Ovary (tissue), 3 donors: ENCODE measurements around the gene SREBF1.

Experiments used
- POLR2A ChIP-seq: fragments of 450-650 bp; IDR thresholded peaks from one replicate; pipeline ENCODE4 v1.6.1; 2017; ENCODE audit warnings: antibody characterized with exemption, mild to moderate bottlenecking, moderate library complexity
- TF ChIP-seq, protein P1 (sequence below), 3 donors: fragments of 450-650 bp in 2 of 3; fragments of 200-600 bp in 1 of 3; IDR thresholded peaks; one replicate each; pipeline versions ENCODE4 v1.5.1 to v1.8.0; 2016 to 2022; ENCODE audit warnings: antibody characterized with exemption in 3 of 3, mild to moderate bottlenecking in 1 of 3
- donor health status: DM: no; HTN: no; CAD: no.

DNA sequence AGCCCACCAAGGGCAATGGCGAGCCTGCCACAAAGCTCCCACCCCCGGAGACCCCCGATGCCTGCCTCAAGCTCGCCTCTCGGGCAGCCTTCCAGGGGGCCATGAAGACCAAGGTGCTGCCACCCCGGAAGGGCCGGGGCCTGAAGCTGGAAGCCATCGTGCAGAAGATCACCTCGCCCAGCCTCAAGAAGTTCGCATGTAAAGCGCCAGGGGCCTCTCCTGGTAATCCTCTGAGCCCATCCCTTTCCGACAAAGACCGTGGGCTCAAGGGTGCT lies 40.1 kb downstream of the SREBF1 start:
- no peak for TF ChIP-seq POLR2A
- TF ChIP-seq, protein P1, sequence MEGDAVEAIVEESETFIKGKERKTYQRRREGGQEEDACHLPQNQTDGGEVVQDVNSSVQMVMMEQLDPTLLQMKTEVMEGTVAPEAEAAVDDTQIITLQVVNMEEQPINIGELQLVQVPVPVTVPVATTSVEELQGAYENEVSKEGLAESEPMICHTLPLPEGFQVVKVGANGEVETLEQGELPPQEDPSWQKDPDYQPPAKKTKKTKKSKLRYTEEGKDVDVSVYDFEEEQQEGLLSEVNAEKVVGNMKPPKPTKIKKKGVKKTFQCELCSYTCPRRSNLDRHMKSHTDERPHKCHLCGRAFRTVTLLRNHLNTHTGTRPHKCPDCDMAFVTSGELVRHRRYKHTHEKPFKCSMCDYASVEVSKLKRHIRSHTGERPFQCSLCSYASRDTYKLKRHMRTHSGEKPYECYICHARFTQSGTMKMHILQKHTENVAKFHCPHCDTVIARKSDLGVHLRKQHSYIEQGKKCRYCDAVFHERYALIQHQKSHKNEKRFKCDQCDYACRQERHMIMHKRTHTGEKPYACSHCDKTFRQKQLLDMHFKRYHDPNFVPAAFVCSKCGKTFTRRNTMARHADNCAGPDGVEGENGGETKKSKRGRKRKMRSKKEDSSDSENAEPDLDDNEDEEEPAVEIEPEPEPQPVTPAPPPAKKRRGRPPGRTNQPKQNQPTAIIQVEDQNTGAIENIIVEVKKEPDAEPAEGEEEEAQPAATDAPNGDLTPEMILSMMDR (IDR thresholded peaks at IDR 0.05), result no peak
